Caco-2 (cell line): ENCODE measurements around the gene PCDHB3. TPM values are rescaled to one million over a fixed set of nuclear protein-coding genes. Genes with fewer than 3 reads are reported as not detected.
"Not testable (repeated sequence)": the region's sequence is repeated elsewhere in the genome, so short reads cannot be mapped to it uniquely, and the experiment has no call there.

ENCODE experiments used
- BruUV-seq: library from RNA; stranded (reverse); fragments of 400-500 nt; replicated peaks from 2 replicates; lab custom pipeline; 2021; lab: Mats Ljungman, UMichigan
- CTCF ChIA-PET: fragments of 300-600 bp; sonication (Branson Sonifier 250); formaldehyde crosslinking; loops from one replicate; lab custom pipeline; 2022; ENCODE audit warnings: antibody characterized with exemption; lab: Charles Lee
- POLR2A ChIA-PET: fragments of 300-600 bp; sonication (Branson Sonifier 250); formaldehyde crosslinking; loops from one replicate; lab custom pipeline; 2022; ENCODE audit warnings: antibody characterized with exemption; lab: Charles Lee
- DNase-seq, 2 experiments: peaks; one replicate each; pipeline versions ENCODE4 v3.0.0 to v3.0.0-alpha.2; 2020 to 2022
- H3K27me3 ChIP-seq: replicated peaks from 2 replicates; pipeline ENCODE4 v1.6.0; 2011; ENCODE audit warnings: low read length; ENCODE audit not compliant: control insufficient read depth, insufficient read depth
- H3K36me3 ChIP-seq: 2 replicates; pipeline ENCODE4 v1.5.1; 2011; ENCODE audit warnings: low read length; ENCODE audit not compliant: control insufficient read depth, insufficient read depth
- H3K4me1 ChIP-seq: fragments of 250-450 bp; sonication (Bioruptor Pico); 2 replicates; pipeline ENCODE4 v1.5.1; 2020; ENCODE audit warnings: mild to moderate bottlenecking
- H3K4me3 ChIP-seq: 2 replicates; pipeline ENCODE4 v1.5.1; 2011; ENCODE audit warnings: low read depth, mild to moderate bottlenecking, control low read depth, low read length
- H3K9me3 ChIP-seq: fragments of 250-450 bp; sonication (Bioruptor Pico); 2 replicates; pipeline ENCODE4 v1.5.1; 2020; ENCODE audit warnings: mild to moderate bottlenecking, moderate library complexity
- H3K27ac Mint-ChIP-seq: one replicate; pipeline ENCODE4 v1.8.0; 2022; ENCODE audit warnings: mixed read lengths; ENCODE audit not compliant: unreplicated experiment
- H3K27me3 Mint-ChIP-seq: one replicate; pipeline ENCODE4 v1.8.0; 2022; ENCODE audit warnings: mixed read lengths; ENCODE audit not compliant: insufficient read depth, unreplicated experiment
- H3K36me3 Mint-ChIP-seq: one replicate; pipeline ENCODE4 v1.8.0; 2022; ENCODE audit warnings: mild to moderate bottlenecking, mixed read lengths; ENCODE audit not compliant: insufficient read depth, unreplicated experiment
- H3K4me1 Mint-ChIP-seq: one replicate; pipeline ENCODE4 v1.8.0; 2022; ENCODE audit warnings: low read depth, mixed read lengths; ENCODE audit not compliant: unreplicated experiment
- H3K4me3 Mint-ChIP-seq: one replicate; pipeline ENCODE4 v1.8.0; 2022; ENCODE audit warnings: mild to moderate bottlenecking, moderate library complexity, mixed read lengths; ENCODE audit not compliant: unreplicated experiment
- H3K9me3 Mint-ChIP-seq: one replicate; pipeline ENCODE4 v1.8.0; 2022; ENCODE audit warnings: mixed read lengths; ENCODE audit not compliant: unreplicated experiment
- CTCF ChIP-seq, 2 experiments: fragments of 200-600 bp in 1 of 2; IDR thresholded peaks; 1 replicate in 1 of 2; 2 replicates in 1 of 2; pipeline versions ENCODE4 v1.5.1 to v1.8.0; 2011 to 2022; ENCODE audit warnings: antibody characterized with exemption in 1 of 2, control low read depth in 1 of 2, inconsistent platforms in 1 of 2, low read depth in 1 of 2, low read length in 1 of 2, mild to moderate bottlenecking in 1 of 2, moderate library complexity in 1 of 2; ENCODE audit not compliant: insufficient read depth in 1 of 2, severe bottlenecking in 1 of 2, unreplicated experiment in 1 of 2
- intact Hi-C: fragments of 100-400 bp; cut with micrococcal nuclease; formaldehyde crosslinking; loops from one replicate; pipeline ENCODE4 v1.10.0; 2022; ENCODE audit not compliant: unreplicated experiment
- total RNA-seq: library from RNA; stranded (reverse); gene quantifications from 2 replicates; pipeline ENCODE4 v1.2.3, GENCODE V29; 2022

The PCDHB3 gene
- total RNA-seq, 1 experiment from 2014 or later = not detected

- Mint-ChIP-seq H3K27ac (no peak within 1 kb of the TSS), H3K36me3 (no peaks in the 10 kb centered on the region), H3K27me3 (no peaks in the 10 kb centered on the region), H3K9me3 (peaks cover 35% of the 10 kb centered on the region), H3K4me1 (no peaks in the 10 kb centered on the region), H3K4me3 (peak within 1 kb of the TSS; percentile 21)
- intact Hi-C loops = no loop called here
- BruUV-seq = no TSS peak
- no peak for DNase-seq
- Histone ChIP-seq H3K4me3 (no peak within 1 kb of the TSS), H3K9me3 (no peaks in the 10 kb centered on the region; the same call in 1 of the 2 replicates), H3K36me3 (no peaks in the 10 kb centered on the region), H3K27me3 (no peaks in the 10 kb centered on the region), H3K4me1 (no peaks in the 10 kb centered on the region)
- ChIA-PET CTCF (no interaction called here), POLR2A (no interaction called here)
- TF ChIP-seq CTCF (IDR thresholded peaks at IDR 0.05; ENCODE audit: insufficient read depth in 1 of 2, low read depth in 1 of 2, low read length in 1 of 2, severe bottlenecking in 1 of 2, unreplicated experiment in 1 of 2) = no peak
Measured at GRCh38 chr5:141094481-141095262, 5.6 kb upstream of the PCDHB3 start, which contains the start of gene PCDHB2. Gene PCDHB2, plus strand, starts transcription at chr5:141094615. Its CDS starts 176 bp downstream, at chr5:141094791.

GRCh38 chr5:141095263-141095641 lies 5.0 kb upstream of the PCDHB3 start:
- Histone ChIP-seq H3K27me3 (no peaks in the 10 kb centered on the region), H3K36me3 (no peaks in the 10 kb centered on the region), H3K9me3 (no peaks in the 10 kb centered on the region; the same call in 1 of the 2 replicates), H3K4me1 (no peaks in the 10 kb centered on the region), H3K4me3 (no peak overlapping the region)
- no peaks in the 10 kb centered on the region for H3K36me3 Mint-ChIP-seq
- no peak overlapping the region for H3K4me3 Mint-ChIP-seq
- no peaks in the 10 kb centered on the region for H3K4me1 Mint-ChIP-seq
- CTCF ChIA-PET = no interaction called here
- no peak for DNase-seq
- peaks cover 41% of the 10 kb centered on the region for H3K9me3 Mint-ChIP-seq
- intact Hi-C loops = no loop called here
- no peak overlapping the region for H3K27ac Mint-ChIP-seq
- POLR2A ChIA-PET = no interaction called here
- no peak for TF ChIP-seq CTCF (IDR thresholded peaks at IDR 0.05; ENCODE audit: insufficient read depth in 1 of 2, low read depth in 1 of 2, low read length in 1 of 2, severe bottlenecking in 1 of 2, unreplicated experiment in 1 of 2)
- no TSS peak for BruUV-seq
- no peaks in the 10 kb centered on the region for H3K27me3 Mint-ChIP-seq

GRCh38 chr5:141096181-141096580 lies 4.1 kb upstream of the PCDHB3 start:
- CTCF ChIA-PET, H3K27me3 ChIP-seq, H3K4me3 ChIP-seq, H3K27ac Mint-ChIP-seq, POLR2A ChIA-PET, H3K36me3 Mint-ChIP-seq, DNase-seq, H3K4me1 Mint-ChIP-seq, H3K27me3 Mint-ChIP-seq, H3K4me1 ChIP-seq, H3K36me3 ChIP-seq, intact Hi-C loops, H3K9me3 ChIP-seq, H3K4me3 Mint-ChIP-seq, BruUV-seq: not testable (repeated sequence)
- H3K9me3 Mint-ChIP-seq = peaks cover 47% of the 10 kb centered on the region

- H3K4me1 Mint-ChIP-seq, intact Hi-C loops, H3K4me3 Mint-ChIP-seq, H3K27me3 ChIP-seq, H3K36me3 Mint-ChIP-seq, DNase-seq, POLR2A ChIA-PET, CTCF ChIA-PET, H3K27ac Mint-ChIP-seq, BruUV-seq, H3K9me3 ChIP-seq, H3K36me3 ChIP-seq, H3K4me3 ChIP-seq, H3K4me1 ChIP-seq, H3K27me3 Mint-ChIP-seq: not testable (repeated sequence)
- H3K9me3 Mint-ChIP-seq = peaks cover 47% of the 10 kb centered on the region
Measured at GRCh38 chr5:141096586-141096985, 3.7 kb upstream of the PCDHB3 start.
